ENCODE data around the gene ERN2. TPM values are rescaled to one million over a fixed set of nuclear protein-coding genes. Genes with fewer than 3 reads are reported as not detected.
"Not testable (repeated sequence)": the region's sequence is repeated elsewhere in the genome, so short reads cannot be mapped to it uniquely, and the experiment has no call there.

The ERN2 gene
- polyA plus RNA-seq (ENCODE audit: insufficient read length in 4 of 4), result 1 to 10 TPM in 1 of 4 donors, under 1 TPM in 3; 0.10 to 1.1 (median 0.36) TPM

GRCh38 chr16:23712976-23713375, at the start of gene ERN2:
TSS of gene ERN2 (minus strand) at chr16:23713222. CDS start at chr16:23713187, 35 bp downstream.
- DNase-seq (ENCODE audit: low read depth in 4 of 4, low spot score in 3 of 4), result no peak

- no peak for DNase-seq (ENCODE audit: low read depth in 4 of 4, low spot score in 3 of 4)
Observed at GRCh38 chr16:23757937-23758619, 45.1 kb upstream of the ERN2 start.

DNA sequence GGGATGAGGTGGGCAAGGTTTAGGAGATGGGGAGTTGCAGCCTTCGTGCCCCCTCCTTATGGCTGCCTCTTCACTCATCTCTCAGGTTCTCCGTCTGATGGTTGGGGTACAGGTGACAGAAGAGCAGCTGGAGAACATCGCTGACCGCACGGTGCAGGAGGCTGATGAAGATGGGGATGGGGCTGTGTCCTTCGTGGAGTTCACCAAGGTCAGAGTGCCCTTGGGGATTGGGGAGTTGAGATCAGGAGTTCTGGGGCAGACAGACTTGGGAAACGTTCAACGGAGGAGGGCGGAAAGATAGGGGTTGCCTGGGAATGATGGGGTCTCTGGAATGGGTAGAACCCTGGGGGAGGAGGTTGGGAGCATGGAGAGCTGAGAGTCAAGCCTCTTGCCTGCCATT, 44.1 kb upstream of the ERN2 start:
- DNase-seq (ENCODE audit: low read depth in 4 of 4, low spot score in 3 of 4), result no peak

- DNase-seq (ENCODE audit: low read depth in 4 of 4, low spot score in 3 of 4), result no peak
Observed at GRCh38 chr16:23755484-23755809, 42.4 kb upstream of the ERN2 start.

DNA sequence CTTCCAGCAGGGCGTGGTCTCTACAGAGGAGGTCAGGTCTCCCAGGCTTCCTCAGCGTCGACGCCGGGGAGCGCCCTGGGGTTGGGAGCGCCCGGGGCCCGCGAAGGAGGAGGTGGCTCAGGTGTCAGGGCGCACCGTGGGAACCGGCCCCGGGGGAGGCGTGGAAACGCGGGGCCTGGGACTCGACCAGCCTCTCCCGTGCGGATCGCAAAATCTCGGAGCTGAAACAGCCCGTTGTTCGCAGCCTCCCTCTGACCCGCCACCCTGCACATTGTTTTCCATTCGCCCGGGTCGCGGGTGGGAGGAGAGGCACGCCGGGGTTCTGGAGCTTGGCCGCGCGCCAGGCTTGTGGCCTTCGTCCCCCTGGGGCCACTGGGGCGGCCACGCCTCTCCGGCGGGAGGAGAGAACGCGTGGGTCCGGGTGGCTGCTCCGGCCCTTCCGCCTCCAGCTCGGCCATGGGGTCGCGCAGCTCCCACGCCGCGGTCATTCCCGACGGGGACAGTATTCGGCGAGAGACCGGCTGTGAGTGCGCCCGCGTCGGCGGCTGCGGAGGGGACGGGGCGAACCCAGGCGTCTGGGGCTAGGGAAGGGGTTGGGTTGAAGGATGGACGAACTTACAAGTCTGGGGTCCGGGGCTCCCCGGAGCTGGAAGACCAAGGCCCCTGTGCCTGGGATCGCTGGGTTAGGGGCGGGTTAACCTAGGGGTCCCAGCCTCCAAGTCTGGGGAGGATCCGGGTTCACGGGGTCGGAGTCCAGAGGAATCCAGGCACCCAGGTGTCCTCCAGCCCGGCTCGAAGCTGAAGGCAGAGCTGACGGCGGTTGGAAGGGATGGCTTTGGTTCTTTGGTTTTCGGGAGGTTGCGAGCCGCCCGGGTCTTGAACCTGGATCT, 41.8 kb upstream of the ERN2 start, which contains the start of gene CHP2:
CHP2 (plus strand) TSS at position 433 of the 890 bp plus-strand sequence; CDS start at position 457, 24 bp downstream.
- DNase-seq (ENCODE audit: low read depth in 4 of 4, low spot score in 3 of 4), result peak in 1 of 4 donors; percentile 7

- no peak for DNase-seq (ENCODE audit: low read depth in 4 of 4, low spot score in 3 of 4)
Observed at GRCh38 chr16:23753908-23754593, 41.0 kb upstream of the ERN2 start.

- DNase-seq (ENCODE audit: low read depth in 4 of 4, low spot score in 3 of 4), result not testable (repeated sequence)
Observed at GRCh38 chr16:23751053-23751452, 38.0 kb upstream of the ERN2 start.

DNA sequence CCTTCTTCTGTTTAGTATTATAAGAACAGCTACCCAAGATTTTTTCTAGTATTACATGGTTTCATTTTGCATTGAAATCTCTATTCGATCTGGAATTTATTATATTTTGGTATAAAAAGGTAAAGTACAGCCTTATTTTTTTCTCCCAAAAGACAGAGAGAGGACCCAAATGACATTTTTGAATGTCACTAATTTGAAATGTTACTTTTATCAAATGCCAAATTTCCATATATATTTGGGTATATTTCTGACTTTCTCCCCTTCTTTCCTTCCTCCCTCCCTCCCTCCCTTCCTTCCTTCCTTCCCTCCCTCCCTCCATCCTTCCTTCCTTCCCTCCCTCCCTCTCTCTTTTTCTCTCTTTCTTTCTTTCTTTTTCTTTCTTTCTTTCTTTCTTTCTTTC, 35.6 kb upstream of the ERN2 start:
- no peak for DNase-seq (ENCODE audit: low read depth in 4 of 4, low spot score in 3 of 4)

DNA sequence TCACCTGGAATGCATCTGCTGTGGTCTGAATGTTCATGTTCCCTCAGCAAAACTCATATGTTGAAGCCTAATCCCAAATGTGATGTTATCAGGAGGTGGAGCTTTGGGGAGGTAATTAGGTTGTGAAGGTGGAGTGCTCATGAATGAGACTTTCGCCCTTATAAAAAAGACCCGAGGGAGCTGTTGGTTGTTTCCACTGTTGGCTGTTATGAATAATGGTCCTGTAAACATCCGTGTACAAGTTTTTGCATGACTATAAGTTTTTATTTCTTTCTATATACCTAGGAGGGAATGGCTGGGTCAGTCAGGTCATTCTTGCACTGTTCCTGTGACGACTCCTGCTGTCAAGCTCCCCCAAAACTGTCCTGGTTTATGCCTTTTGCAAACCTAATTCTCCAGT, 32.2 kb upstream of the ERN2 start:
- DNase-seq (ENCODE audit: low read depth in 4 of 4, low spot score in 3 of 4), result no peak

DNA sequence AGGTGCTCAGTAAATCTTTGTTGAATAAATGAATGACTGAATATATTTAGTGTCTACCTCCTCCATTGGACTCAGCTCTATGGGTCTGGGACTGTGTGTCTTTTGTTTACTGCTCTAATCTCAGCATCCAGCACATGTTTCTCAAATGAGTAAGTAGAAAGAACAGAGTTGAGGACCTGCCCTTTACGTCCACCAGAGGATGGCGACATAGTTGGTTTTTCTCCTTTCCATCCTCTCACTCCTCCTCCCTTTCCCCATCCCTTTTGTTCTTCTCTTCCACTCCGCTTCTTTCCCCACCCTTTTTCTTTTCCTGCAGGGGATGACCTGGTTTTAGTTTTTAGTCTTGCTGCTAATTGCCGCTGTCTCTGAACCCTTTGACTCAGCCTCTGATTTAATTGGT, 29.7 kb upstream of the ERN2 start:
- DNase-seq (ENCODE audit: low read depth in 4 of 4, low spot score in 3 of 4), result no peak

- DNase-seq (ENCODE audit: low read depth in 4 of 4, low spot score in 3 of 4), result no peak
Observed at GRCh38 chr16:23741675-23742303, 28.8 kb upstream of the ERN2 start.

DNA sequence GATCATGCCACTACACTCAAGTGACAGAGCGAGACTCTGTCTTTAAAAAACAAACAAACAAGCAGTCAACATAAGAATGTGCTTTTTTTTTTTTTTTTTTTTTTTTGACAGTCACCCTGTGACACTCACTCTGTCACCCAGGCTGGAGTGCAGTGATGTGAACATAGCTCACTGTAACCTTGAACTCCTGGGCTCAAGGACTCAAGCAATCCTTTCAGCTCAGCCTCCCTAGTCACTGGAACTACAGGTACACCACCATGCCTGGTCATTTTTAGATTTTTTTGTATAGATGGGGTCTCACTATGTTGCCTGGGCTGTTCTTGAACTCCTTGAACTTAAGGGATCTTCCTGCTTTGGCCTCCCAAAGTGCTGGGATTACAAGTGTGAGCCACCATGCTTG, 26.5 kb upstream of the ERN2 start:
- no peak for DNase-seq (ENCODE audit: low read depth in 4 of 4, low spot score in 3 of 4)

GRCh38 chr16:23737423-23738028, 24.5 kb upstream of the ERN2 start:
- not testable (repeated sequence) for DNase-seq (ENCODE audit: low read depth in 4 of 4, low spot score in 3 of 4)

- DNase-seq (ENCODE audit: low read depth in 4 of 4, low spot score in 3 of 4), result no peak
Observed at GRCh38 chr16:23734176-23734893, 21.3 kb upstream of the ERN2 start.

DNA sequence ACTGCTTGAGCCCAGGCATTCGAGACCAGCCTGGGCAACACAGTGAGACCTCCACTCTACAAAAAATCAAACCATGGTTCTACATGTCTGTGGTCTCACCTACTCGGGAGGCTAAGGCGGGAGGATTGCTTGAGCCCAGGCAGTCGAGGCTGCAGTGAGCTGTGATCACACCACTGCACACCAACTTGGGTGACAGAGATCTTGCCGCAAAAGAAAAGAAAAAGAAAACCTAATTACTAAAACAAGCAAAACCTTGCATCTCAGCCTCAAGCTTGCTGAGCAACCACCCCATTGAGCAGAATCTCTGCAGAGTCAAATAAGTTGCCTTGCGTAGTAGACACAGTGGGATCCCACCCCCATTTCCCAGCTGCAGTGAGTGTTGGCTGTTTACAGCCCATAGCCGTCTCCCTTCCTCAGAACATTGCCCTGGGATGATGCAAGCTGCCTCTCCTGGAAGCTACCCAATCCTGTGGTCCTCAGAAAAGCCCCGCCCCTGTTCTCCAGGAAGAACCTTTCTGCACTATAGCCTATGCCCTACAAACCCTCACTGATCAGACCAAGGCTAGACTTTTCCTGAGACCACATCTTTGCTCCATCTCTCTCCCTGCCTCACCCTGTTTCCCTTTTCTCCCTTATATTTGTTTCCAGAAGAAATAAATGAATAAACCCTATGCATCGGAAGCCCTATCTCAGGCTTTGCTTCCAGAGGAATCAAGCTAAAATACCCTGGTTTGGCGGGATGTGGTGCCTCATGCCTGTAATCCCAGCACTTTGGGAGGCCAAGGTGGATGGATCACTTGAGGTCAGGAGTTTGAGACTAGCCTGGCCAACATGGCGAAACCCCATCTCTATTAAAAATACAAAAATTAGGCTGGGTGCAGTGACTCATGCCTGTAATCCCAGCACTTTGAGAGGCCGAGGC, 16.7 kb upstream of the ERN2 start:
- DNase-seq (ENCODE audit: low read depth in 4 of 4, low spot score in 3 of 4), result no peak

DNA sequence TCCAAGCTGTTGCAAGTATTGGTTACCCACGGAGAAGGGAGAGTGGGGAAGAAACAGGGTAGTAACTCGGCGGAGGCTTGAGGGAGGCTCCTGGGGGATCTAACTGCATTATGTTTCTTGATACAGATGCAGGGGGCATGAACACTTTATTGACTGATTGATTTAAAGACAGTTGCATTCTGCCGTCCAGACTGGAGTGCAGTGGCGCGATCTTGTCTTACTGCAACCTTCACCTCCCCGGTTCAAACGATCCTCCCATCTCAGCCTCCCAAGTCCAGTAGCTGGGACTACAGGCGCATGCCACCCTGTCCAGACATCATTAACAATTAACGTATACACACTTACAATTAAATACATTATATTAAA, 15.1 kb upstream of the ERN2 start:
- no peak for DNase-seq (ENCODE audit: low read depth in 4 of 4, low spot score in 3 of 4)

DNA sequence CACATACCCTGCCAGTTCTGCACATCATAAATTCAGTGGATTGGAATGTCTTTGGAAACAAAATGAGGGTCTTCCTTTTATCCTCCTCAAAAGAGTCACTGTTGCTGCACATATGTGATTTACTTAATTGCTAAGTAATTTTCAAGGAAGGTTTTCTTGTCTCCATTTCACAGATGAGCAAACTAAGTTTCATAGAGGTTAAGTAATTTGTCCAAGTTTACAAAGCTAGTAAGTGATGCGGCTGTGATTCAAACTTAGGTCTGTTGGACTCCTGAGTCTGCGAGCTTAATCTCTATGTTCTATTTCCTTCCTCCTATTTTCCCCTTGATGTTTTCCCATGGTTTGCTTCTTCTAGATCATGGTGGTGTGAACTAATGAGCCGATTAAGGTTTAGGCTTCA, 13.7 kb upstream of the ERN2 start:
- DNase-seq (ENCODE audit: low read depth in 4 of 4, low spot score in 3 of 4), result no peak

- no peak for DNase-seq (ENCODE audit: low read depth in 4 of 4, low spot score in 3 of 4)
Observed at GRCh38 chr16:23724785-23725131, 11.7 kb upstream of the ERN2 start.
